ENCODE results near the gene FRA10AC1. TPM values are rescaled to one million over a fixed set of nuclear protein-coding genes. Genes with fewer than 3 reads are reported as not detected.

FRA10AC1 gene
- total and polyA plus RNA-seq, 7 donors: 6.4 to 15.0 (median 13.2) TPM

DNA sequence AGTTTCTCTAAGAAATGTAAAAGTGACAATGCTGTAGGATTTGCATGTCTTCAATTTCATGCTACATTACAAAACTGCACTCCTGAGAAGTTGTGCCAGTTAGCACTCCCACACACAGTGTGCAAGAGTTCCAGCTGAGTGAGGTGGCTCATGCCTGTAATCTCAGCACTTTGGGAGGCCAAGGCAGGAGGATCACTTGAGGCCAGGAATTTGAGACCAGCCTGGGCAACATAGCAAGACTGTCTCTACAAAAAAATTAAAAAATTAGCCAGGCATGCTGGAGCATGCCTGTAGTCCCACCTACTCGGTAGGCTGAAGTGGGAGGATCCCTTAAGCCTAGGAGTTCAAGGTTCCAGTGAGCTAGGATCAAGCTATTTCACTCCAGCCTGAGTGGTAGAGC lies 44.6 kb downstream of the FRA10AC1 start:
- intact Hi-C loops (cut with DNase I): no loop called here
- Histone ChIP-seq H3K27ac (no peak overlapping the region), H3K9me3 (no peaks in the 10 kb centered on the region), H3K27me3 (ENCODE audit: insufficient read depth in 3 of 3, low read length in 2 of 3) (no peaks in the 10 kb centered on the region), H3K4me3 (no peak overlapping the region), H3K36me3 (ENCODE audit: insufficient read depth in 1 of 2, low read depth in 1 of 2) (peaks cover 0 to 21% of the 10 kb centered on the region in 2 donors), H3K4me1 (no peaks in the 10 kb centered on the region)
- TF ChIP-seq, protein P1, sequence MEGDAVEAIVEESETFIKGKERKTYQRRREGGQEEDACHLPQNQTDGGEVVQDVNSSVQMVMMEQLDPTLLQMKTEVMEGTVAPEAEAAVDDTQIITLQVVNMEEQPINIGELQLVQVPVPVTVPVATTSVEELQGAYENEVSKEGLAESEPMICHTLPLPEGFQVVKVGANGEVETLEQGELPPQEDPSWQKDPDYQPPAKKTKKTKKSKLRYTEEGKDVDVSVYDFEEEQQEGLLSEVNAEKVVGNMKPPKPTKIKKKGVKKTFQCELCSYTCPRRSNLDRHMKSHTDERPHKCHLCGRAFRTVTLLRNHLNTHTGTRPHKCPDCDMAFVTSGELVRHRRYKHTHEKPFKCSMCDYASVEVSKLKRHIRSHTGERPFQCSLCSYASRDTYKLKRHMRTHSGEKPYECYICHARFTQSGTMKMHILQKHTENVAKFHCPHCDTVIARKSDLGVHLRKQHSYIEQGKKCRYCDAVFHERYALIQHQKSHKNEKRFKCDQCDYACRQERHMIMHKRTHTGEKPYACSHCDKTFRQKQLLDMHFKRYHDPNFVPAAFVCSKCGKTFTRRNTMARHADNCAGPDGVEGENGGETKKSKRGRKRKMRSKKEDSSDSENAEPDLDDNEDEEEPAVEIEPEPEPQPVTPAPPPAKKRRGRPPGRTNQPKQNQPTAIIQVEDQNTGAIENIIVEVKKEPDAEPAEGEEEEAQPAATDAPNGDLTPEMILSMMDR (IDR thresholded peaks at IDR 0.05): no peak
- ATAC-seq (no peak), DNase-seq (no peak)
- WGBS, 3 donors: 75 to 81% (median 78%) methylated on average over 1 of the region's 1 CpG

DNA sequence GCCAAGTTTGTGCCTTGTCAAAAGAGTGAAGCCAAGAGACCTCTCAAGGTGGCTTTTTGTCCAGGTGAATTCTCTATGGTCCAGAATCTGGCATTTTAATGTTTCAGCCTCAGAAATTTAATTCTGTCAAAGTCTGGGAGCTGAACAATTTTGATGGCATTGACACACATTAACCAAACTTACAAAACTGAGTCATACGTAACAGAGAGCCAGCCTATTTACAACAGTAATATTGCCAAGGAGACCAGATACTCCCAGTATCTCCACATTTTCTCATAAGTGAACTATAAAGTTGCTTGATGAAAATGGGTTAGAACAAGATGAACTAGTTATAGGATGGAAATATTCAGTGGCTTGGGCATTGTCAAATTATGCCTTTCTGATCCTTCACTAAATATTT lies 46.2 kb downstream of the FRA10AC1 start:
- no peak for DNase-seq
- 73 to 74% (median 73%) methylated on average over 1 of the region's 1 CpG for WGBS, 3 donors

DNA sequence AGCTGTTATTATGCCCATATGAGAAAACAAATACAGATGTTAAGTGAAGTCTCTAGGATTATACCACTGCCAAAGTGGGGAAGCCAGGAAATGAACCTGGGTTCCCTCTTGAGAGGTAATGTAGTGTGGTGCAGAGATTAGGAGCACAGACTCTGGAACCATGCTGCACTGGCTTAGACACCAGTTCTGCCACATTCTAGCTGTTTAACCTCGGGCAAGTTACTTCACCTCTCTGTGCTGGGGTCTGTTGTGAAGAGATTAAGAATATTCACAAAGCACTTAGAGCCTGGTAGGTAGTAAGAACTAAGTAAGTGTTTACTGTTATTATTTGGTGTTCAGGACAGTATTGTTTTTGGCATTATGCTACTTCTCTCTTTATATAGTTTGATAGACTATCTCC lies 48.2 kb downstream of the FRA10AC1 start:
- DNase-seq (no peak), ATAC-seq (no peak)
- Histone ChIP-seq H3K27me3 (ENCODE audit: insufficient read depth in 3 of 3, low read length in 2 of 3) (no peaks in the 10 kb centered on the region), H3K4me1 (no peaks in the 10 kb centered on the region), H3K36me3 (ENCODE audit: insufficient read depth in 1 of 2, low read depth in 1 of 2) (no peaks in the 10 kb centered on the region), H3K9me3 (no peaks in the 10 kb centered on the region), H3K4me3 (no peak overlapping the region), H3K27ac (no peak overlapping the region)
- 85 to 92% (median 88%) methylated on average over 1 of the region's 1 CpG for WGBS, 3 donors
- intact Hi-C loops (cut with DNase I): no loop called here
- TF ChIP-seq, protein P1 (IDR thresholded peaks at IDR 0.05): no peak

More for the DNA sequence above, 46.2 kb downstream of the FRA10AC1 start:
- TF ChIP-seq, protein P1 (IDR thresholded peaks at IDR 0.05): no peak
- Histone ChIP-seq H3K4me1 (no peaks in the 10 kb centered on the region), H3K9me3 (no peaks in the 10 kb centered on the region), H3K27ac (no peak overlapping the region), H3K36me3 (ENCODE audit: insufficient read depth in 1 of 2, low read depth in 1 of 2) (peaks cover 0 to 12% of the 10 kb centered on the region in 2 donors), H3K27me3 (ENCODE audit: insufficient read depth in 3 of 3, low read length in 2 of 3) (no peaks in the 10 kb centered on the region), H3K4me3 (no peak overlapping the region)
- no peak for ATAC-seq
- intact Hi-C loops (cut with DNase I): no loop called here

DNA sequence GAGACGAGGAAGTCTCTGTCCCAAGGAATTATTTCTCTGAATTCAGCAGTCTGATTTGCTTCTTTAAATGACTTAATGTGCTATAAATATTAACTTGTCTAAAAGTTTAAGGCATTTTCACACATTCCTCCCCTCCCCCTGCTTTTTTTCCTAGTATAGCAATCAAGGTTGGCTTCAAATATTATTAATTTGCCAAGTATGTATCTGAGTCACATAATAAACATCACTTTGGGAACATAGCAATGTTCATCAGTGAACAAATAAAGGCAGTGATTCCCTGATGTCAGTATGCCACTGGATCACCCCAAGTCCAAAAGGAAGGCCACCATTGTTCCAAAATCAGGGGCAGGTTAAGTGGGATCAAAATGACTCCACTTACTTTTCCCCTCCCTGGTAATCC lies 49.5 kb downstream of the FRA10AC1 start:
- H3K27me3 ChIP-seq (ENCODE audit: insufficient read depth in 3 of 3, low read length in 2 of 3): no peaks in the 10 kb centered on the region
- TF ChIP-seq, protein P1 (IDR thresholded peaks at IDR 0.05): no peak
- no peaks in the 10 kb centered on the region for H3K9me3 ChIP-seq
- intact Hi-C loops (cut with DNase I): no loop called here
- ATAC-seq (no peak), DNase-seq (no peak)
- WGBS, 3 donors: 76 to 90% (median 82%) methylated on average over 1 of the region's 1 CpG
- no peak overlapping the region for H3K27ac ChIP-seq
- H3K36me3 ChIP-seq (ENCODE audit: insufficient read depth in 1 of 2, low read depth in 1 of 2): no peaks in the 10 kb centered on the region
- H3K4me1 ChIP-seq: no peaks in the 10 kb centered on the region
- H3K4me3 ChIP-seq: no peak overlapping the region

DNA sequence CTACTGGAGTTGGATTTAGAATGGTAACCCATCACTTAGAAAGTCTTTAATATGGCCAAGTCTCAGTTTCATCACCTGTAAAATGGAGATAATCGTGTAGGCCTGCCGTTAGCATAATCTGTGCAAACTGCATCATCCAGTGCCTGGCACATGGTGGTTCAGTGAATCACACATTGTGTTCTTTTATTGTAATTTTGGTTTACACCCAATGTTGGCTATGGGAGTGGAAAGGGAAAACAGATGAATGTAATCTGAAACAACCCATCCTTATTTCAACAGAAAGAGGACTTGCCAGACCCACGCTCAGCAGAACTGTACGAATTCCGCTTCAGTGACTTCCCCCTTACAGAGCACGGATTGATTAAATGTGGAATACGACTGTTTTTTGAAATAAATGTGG lies 62.6 kb downstream of the FRA10AC1 start:
- Histone ChIP-seq H3K27me3 (ENCODE audit: insufficient read depth in 3 of 3, low read length in 2 of 3) (peaks cover 0 to 1% (median 0%) of the 10 kb centered on the region in 3 donors), H3K27ac (no peak overlapping the region), H3K9me3 (no peaks in the 10 kb centered on the region), H3K4me1 (no peaks in the 10 kb centered on the region), H3K4me3 (no peak overlapping the region), H3K36me3 (ENCODE audit: insufficient read depth in 1 of 2, low read depth in 1 of 2) (no peaks in the 10 kb centered on the region)
- TF ChIP-seq, protein P1 (IDR thresholded peaks at IDR 0.05): no peak
- DNase-seq: no peak
- intact Hi-C loops (cut with DNase I): no loop called here
- 81 to 84% (median 82%) methylated on average over 7 of the region's 7 CpGs for WGBS, 3 donors
- no peak for ATAC-seq

Measured in psoas muscle (tissue), 8 donors.